Measurements from ENCODE around the gene PRICKLE3.

The PRICKLE3 gene

GRCh38 chrX:49204709-49205108, 18.5 kb upstream of the PRICKLE3 start:
- DNase-seq = no peak

- DNase-seq = no peak
These were observed 17.8 kb upstream of the PRICKLE3 start for GRCh38 chrX:49204017-49204416.

DNA sequence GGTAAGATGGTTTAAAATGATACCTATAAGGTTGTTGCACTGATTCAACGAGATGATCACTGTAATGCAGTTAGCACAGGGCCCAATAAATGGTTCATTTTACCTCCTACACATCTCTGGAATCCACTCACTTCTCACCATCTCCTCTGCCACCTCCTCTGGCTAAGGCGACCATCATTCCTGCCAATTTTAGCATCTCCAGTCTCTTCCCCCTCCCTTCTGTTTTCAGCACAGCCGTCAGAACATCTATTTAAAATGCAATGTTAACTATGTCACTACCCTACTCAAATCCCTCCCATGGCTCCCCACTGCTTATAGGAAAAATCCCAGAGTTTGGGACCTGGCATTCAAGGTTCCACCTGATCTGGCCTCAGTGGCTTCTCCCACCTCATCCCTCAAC, 17.4 kb upstream of the PRICKLE3 start:
- DNase-seq = no peak

DNA sequence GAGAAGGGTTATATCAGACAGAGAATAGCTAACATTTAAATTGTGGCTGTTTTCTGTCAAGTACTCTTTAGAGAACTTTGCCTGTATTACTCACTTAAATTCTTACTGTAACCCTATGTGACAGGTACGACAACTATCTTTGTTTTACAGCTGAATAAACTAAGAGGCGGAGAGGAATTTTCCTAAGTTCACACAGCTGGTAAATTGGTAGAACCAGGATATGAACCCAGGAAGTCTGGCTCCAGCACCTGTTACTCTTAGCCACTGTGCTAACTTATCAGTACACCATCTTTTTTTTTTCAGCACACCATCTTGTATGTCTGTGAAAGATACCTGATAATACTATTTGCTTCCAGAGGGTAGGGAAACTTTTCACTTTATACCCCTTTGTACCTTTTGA, 15.8 kb upstream of the PRICKLE3 start:
- DNase-seq = no peak

- peak; percentile 7 for DNase-seq
These were observed 14.0 kb upstream of the PRICKLE3 start, which contains the start of gene SYP for GRCh38 chrX:49199906-49200771. SYP (minus strand) TSS chrX:49200193; CDS start chrX:49200186, 7 bp downstream.

- DNase-seq = no peak
These were observed 13.1 kb upstream of the PRICKLE3 start for GRCh38 chrX:49199315-49199595.

GRCh38 chrX:49198540-49199314, 12.6 kb upstream of the PRICKLE3 start:
- no peak for DNase-seq

GRCh38 chrX:49197543-49198087, 11.4 kb upstream of the PRICKLE3 start:
- DNase-seq = no peak

DNA sequence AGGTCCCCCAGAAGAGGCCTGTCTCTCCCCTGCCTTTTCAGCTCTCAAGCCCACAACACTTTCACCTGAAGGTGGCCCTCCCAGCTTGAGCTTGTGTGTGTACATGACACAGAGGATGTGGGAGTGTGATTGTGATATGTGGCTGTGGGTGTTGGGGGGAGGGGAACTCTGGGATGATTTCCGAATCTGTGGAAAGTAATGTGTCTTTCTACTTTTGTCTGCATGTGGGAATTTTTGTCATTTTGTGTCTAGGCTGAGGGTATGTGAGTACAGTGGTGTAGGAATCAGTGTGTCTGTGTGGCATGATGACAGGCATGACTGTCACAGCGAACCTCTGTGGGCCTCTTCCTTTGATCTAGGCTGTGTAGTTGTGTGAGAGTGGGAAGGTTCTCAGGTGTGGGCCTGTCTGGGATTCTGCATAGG, 7.4 kb upstream of the PRICKLE3 start:
- no peak for DNase-seq

DNA sequence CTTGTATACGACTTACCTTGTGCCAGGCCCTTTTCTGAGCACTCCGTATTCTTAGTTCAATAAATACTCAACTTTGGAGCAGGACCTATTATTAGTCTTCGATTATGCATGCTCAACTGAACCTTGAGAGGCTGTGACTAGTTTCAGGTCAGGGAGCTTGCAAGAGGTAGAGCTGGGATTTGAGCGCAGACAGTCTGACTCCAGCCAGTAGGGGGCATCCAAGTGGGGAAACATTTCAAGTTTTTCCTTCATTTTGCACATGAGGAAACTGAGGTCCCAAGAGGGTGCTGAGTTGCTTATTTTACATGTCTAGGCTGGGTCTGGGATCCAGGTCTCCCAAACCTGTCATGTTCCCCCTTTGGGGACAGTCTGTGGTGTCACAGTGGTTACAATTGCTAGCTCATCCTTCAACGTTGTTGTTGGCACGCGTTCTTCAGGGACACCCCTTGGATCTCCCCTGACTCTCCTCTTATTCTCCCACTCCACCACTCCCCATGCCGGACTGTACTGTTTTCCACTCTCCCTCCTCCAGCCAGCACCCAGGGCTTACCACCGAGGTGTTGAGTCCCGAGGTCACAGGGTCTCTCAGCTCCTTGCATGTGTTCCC, 6.7 kb upstream of the PRICKLE3 start:
- DNase-seq = no peak

GRCh38 chrX:49191574-49192011, 5.4 kb upstream of the PRICKLE3 start:
- DNase-seq = no peak

DNA sequence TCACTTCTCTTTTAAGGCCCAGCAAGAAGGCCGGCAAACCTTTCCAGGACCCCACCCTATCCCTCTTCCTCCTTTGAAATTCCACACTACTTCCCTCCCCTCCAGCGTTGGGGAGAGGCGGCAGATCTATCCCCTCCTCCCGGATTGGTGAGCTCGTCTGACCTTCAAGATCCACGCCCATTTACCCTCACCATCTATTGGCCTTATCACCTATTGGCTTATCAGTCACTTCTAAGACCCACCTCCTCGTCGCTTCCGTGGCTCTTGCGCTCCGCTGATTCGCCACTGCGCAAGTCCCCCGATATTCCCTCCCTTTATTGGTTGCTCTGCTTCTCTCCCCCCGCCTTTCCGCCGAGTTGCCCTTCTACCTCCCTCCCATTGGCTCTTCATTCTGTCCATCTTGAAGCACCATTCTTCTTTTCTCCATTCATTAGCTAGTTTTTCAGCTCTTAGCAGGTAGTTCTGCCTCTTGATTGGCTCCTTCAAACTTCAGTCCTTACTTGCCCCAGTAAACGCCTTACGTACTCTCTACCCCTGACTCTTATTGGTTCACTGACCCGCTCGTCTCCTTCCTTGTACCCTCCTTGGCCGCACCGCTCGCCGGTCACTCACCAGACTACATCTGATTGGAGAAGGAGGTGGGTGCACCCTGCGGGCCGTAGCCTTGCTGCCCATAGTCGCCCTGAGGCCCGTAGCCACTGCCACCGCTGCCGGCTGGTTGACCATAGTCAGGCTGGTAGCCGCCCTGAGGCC, 4.8 kb upstream of the PRICKLE3 start:
- DNase-seq = peak; percentile 95

GRCh38 chrX:49189606-49190005, 3.4 kb upstream of the PRICKLE3 start:
- DNase-seq = no peak

DNA sequence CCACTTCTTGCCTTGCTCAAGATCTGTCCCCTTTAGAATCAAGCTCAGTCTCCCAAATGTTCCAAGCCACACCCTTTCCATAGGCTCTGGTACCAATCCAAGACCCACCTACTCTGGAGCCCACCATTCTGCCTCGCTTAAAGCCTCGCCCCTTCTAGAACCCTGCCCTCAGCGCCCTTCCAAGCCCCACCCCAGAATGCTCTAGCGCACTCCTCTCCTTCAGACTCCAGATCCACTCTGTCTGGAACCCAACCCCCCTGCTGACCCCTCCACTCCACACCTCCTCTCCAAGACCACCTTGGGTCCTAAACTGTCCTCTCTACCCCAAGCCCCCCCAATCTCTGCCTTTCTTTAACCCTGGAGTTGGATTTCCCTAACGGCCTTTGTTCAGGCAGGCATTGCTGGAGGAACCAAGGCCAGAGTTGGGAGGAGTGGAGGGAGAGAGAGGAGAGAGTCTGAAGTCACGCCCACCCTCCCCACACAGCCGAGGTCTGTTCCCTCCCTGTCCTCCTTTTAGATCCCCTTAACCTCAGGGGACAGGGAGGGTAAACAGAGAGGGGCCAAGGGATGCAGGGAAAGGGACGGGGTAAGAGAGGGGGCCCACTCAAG, 2.4 kb upstream of the PRICKLE3 start:
- no peak for DNase-seq

DNA sequence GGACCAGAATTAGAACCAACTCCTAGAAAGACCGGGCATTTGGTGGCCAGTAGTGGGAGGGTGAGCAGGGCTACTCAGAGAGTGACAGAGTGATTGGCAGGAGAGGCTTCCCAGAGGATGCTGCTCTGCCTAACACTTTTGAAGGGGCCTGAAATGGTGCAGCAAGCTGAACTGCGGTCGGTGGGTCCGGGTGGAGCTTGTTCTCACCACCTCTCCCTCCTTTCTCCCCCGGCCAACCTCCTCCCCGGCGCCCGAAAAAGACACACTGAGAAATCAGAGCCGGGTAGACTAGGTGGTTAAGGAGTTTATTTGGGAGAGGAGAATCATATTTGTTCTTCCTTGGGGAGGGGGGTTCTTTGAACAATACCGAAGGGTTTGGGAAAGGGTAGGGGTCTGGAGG, 1.4 kb upstream of the PRICKLE3 start:
- no peak for DNase-seq

GRCh38 chrX:49187028-49187394, 838 bp upstream of the PRICKLE3 start:
- DNase-seq = no peak

GRCh38 chrX:49184294-49185281, 1.6 kb downstream of the PRICKLE3 start:
- peak; percentile 84 for DNase-seq

GRCh38 chrX:49183701-49184281, 2.4 kb downstream of the PRICKLE3 start:
- DNase-seq = no peak

DNA sequence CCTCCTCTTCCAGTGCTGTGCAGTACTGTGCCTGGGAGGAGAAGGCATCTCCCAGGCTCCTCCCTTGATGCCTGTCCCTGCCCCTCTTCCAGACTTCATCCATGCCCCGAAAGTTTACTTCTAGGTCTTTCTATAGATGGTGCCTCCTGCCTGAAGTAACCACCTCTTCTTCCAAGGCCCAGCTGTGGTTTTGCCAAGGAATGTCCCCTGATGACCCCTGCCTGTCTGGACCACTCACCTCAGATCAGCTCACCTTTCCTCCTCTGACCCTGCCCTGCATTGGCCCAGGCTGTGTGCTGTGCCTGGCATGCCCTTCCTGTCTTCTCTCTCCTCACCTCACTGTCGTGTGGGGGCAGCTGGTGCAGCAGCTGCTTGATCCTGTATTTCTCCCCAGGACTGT, 6.8 kb downstream of the PRICKLE3 start:
- no peak for DNase-seq

DNA sequence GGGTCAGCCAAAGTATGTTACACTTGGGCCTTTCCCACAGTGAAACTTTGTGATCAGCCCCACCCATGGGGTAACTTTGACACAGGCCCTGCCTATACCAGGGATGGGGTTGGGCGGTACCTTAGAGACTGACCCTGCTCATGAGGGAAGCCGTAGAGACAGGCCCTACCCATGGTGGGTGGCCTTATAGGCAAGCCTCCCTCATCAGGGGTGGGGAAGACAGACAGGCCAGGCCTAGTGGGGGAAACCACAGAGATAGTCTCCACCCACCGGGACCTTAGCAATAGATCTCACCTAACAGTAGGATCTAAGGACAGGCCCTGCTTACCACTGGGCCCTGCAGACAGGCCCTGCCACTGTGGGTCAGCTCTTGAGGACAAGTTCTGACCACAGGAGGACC, 7.6 kb downstream of the PRICKLE3 start:
- no peak for DNase-seq
